Activated CD8-positive, alpha-beta memory T cell treated with anti-CD3 and anti-CD28 coated beads, Interleukin-2, amount 10 ng/mL, durations not matched to agents 7 days and 5 days (primary cell): ENCODE data around the gene PCDHGA8. TPM values are rescaled to one million over a fixed set of nuclear protein-coding genes. Genes with fewer than 3 reads are reported as not detected.
A peak's percentile ranks its signal among the peaks of the same experiment; 100 is the strongest.
"Not testable (repeated sequence)": the region's sequence is repeated elsewhere in the genome, so short reads cannot be mapped to it uniquely, and the experiment has no call there.

Experiments
- ATAC-seq: fragments of 150-1000 bp; cut with Tn5 transposase; one replicate; pipeline ENCODE4 v1.10.0; 2021; ENCODE audit warnings: moderate library complexity
- CTCF ChIA-PET: fragments of 350-600 bp; sonication (Branson Sonifier 250); formaldehyde crosslinking; loops from one replicate; lab custom pipeline; 2021; ENCODE audit warnings: antibody characterized with exemption; lab: Charles Lee
- DNase-seq: peaks from one replicate; pipeline ENCODE4 v3.0.0-alpha.2; 2020
- H3K27ac Mint-ChIP-seq: one replicate; pipeline ENCODE4 v1.8.0; 2021; ENCODE audit warnings: mild to moderate bottlenecking, mixed read lengths
- H3K27me3 Mint-ChIP-seq: one replicate; pipeline ENCODE4 v1.8.0; 2021; ENCODE audit warnings: mixed read lengths
- H3K36me3 Mint-ChIP-seq: one replicate; pipeline ENCODE4 v1.8.0; 2021; ENCODE audit warnings: mild to moderate bottlenecking, mixed read lengths
- H3K4me1 Mint-ChIP-seq: one replicate; pipeline ENCODE4 v1.8.0; 2021; ENCODE audit warnings: mixed read lengths
- H3K4me3 Mint-ChIP-seq: one replicate; pipeline ENCODE4 v1.8.0; 2021; ENCODE audit warnings: mild to moderate bottlenecking, moderate library complexity, mixed read lengths
- H3K9me3 Mint-ChIP-seq: one replicate; pipeline ENCODE4 v1.8.0; 2022; ENCODE audit warnings: low read depth, mixed read lengths
- total RNA-seq, 2 experiments: library from RNA; stranded (reverse); gene quantifications; one replicate each; pipeline ENCODE4 v1.2.3, GENCODE V29; 2021

The PCDHGA8 gene
- total RNA-seq, 2 experiments from 2014 or later: not detected

- peaks cover 57% of the 10 kb centered on the region for H3K27me3 Mint-ChIP-seq
- no peaks in the 10 kb centered on the region for H3K4me1 Mint-ChIP-seq
- no peak for DNase-seq
- peaks cover 2% of the 10 kb centered on the region for H3K36me3 Mint-ChIP-seq
- no peak for ATAC-seq
- H3K9me3 Mint-ChIP-seq: peaks cover 7% of the 10 kb centered on the region
- no peak within 1 kb of the TSS for H3K4me3 Mint-ChIP-seq
- peak within 1 kb of the TSS; percentile 28 for H3K27ac Mint-ChIP-seq
- CTCF ChIA-PET: interaction anchor here (0.9 kb wide), 1 partner anchor 13 kb away, joined by 3 read pairs; no protein-coding TSS in a partner anchor
Measured at GRCh38 chr5:141382469-141383294, 9.8 kb upstream of the PCDHGA8 start, which contains the start of gene PCDHGA7. Gene PCDHGA7, plus strand, starts transcription at chr5:141382742. Its CDS starts 158 bp downstream, at chr5:141382900.

DNA sequence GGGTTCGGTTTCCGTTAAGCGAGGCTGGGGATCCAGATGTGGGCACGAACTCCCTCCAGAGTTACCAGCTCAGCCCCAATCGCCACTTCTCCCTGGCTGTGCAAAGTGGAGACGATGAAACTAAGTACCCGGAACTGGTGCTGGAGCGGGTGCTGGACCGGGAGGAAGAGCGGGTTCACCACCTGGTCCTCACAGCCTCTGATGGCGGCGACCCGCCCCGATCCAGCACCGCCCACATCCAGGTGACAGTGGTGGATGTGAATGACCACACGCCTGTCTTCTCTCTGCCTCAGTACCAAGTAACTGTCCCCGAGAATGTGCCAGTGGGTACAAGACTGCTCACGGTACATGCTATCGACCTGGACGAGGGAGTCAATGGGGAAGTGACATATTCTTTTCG is 9.1 kb upstream of the PCDHGA8 start:
- Mint-ChIP-seq H3K4me3 (no peak overlapping the region), H3K27me3 (peaks cover 59% of the 10 kb centered on the region), H3K36me3 (peaks cover 2% of the 10 kb centered on the region), H3K4me1 (no peaks in the 10 kb centered on the region), H3K27ac (peak overlapping the region; percentile 28), H3K9me3 (peaks cover 7% of the 10 kb centered on the region)
- DNase-seq: no peak
- no peak for ATAC-seq
- CTCF ChIA-PET: interaction anchor here (0.9 kb wide), 1 partner anchor 12 kb away, joined by 3 read pairs; no protein-coding TSS in a partner anchor

DNA sequence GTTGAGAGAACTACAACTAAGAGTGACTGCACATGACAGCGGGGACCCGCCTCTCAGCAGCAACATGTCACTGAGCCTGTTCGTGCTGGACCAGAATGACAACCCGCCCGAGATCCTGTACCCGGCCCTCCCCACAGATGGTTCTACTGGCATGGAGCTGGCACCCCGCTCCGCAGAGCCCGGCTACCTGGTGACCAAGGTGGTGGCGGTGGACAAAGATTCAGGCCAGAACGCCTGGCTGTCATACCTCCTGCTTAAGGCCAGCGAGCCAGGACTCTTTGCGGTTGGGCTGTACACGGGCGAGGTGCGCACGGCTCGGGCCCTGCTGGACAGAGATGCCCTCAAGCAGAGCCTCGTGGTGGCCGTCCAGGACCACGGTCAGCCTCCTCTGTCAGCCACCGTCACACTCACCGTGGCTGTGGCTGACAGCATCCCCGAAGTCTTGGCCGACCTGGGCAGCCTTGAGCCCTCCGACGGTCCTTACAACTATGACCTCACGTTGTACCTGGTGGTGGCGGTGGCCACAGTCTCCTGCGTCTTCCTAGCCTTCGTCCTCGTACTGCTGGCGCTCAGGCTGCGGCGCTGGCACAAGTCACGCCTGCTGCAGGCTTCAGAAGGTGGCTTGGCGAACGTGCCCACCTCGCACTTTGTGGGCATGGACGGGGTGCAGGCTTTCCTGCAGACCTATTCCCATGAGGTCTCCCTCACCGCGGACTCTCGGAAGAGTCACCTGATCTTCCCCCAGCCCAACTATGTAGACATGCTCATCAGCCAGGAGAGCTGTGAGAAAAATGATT is 7.8 kb upstream of the PCDHGA8 start:
- Mint-ChIP-seq H3K27me3 (peaks cover 58% of the 10 kb centered on the region), H3K4me1 (no peaks in the 10 kb centered on the region), H3K36me3 (peaks cover 5% of the 10 kb centered on the region), H3K27ac (no peak overlapping the region), H3K4me3 (no peak overlapping the region), H3K9me3 (peaks cover 9% of the 10 kb centered on the region)
- ATAC-seq (no peak), DNase-seq (no peak)
- CTCF ChIA-PET: no interaction called here

DNA sequence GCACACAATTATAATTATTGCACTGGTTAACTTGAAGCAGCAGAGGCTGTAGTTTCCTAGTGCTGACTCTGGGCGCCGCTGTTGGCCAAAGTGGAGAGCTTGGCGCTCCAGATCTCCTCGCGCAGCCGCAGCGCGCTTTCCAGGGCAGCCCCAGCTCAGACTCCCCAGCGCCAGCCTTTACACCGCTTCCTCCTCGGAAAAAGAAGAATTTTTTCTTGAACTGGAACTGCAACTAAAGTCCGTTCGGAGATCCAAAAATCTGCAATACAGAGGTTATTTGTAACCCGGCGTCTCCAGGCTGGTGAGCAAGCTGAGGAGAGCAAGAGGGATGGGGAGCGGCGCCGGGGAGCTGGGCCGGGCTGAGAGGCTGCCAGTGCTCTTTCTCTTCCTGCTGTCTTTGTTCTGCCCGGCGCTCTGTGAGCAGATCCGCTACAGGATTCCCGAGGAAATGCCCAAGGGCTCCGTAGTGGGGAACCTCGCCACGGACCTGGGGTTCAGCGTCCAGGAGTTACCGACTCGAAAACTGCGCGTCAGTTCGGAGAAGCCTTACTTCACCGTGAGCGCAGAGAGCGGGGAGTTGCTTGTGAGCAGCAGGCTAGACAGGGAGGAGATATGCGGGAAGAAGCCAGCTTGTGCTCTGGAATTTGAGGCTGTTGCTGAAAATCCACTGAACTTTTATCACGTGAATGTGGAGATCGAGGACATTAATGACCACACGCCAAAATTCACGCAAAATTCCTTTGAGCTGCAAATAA is 4.7 kb upstream of the PCDHGA8 start, which contains the start of gene PCDHGB4:
Gene PCDHGB4, plus strand, starts transcription at position 142 of the 755 bp plus-strand sequence. Its CDS starts 187 bp downstream, at position 329.
- H3K36me3 Mint-ChIP-seq, H3K4me1 Mint-ChIP-seq, ATAC-seq, DNase-seq, H3K4me3 Mint-ChIP-seq, H3K27ac Mint-ChIP-seq: not testable (repeated sequence)
- Mint-ChIP-seq H3K27me3 (peaks cover 56% of the 10 kb centered on the region), H3K9me3 (peaks cover 18% of the 10 kb centered on the region)
- CTCF ChIA-PET: interaction anchor here (1.5 kb wide), 1 partner anchor 42 kb away, joined by 3 read pairs; the partner anchor contains the start of gene PCDHGA12

- ATAC-seq: no peak
- peaks cover 4% of the 10 kb centered on the region for H3K36me3 Mint-ChIP-seq
Measured at GRCh38 chr5:141388661-141389060, 3.8 kb upstream of the PCDHGA8 start.

GRCh38 chr5:141389153-141390042 is 3.0 kb upstream of the PCDHGA8 start:
- no peak for DNase-seq
- Mint-ChIP-seq H3K9me3 (peaks cover 18% of the 10 kb centered on the region), H3K4me3 (no peak overlapping the region), H3K27ac (no peak overlapping the region), H3K27me3 (peaks cover 50% of the 10 kb centered on the region), H3K36me3 (peaks cover 4% of the 10 kb centered on the region), H3K4me1 (no peaks in the 10 kb centered on the region)
- CTCF ChIA-PET: no interaction called here
- no peak for ATAC-seq

More at GRCh38 chr5:141388661-141389060, 3.8 kb upstream of the PCDHGA8 start:
- no peak for DNase-seq
- CTCF ChIA-PET: interaction anchor here (1.5 kb wide), 1 partner anchor 41 kb away, joined by 3 read pairs; the partner anchor contains the start of gene PCDHGA12
- H3K4me3 Mint-ChIP-seq: no peak overlapping the region
- no peaks in the 10 kb centered on the region for H3K4me1 Mint-ChIP-seq
- peaks cover 18% of the 10 kb centered on the region for H3K9me3 Mint-ChIP-seq
- no peak overlapping the region for H3K27ac Mint-ChIP-seq
- peaks cover 48% of the 10 kb centered on the region for H3K27me3 Mint-ChIP-seq

DNA sequence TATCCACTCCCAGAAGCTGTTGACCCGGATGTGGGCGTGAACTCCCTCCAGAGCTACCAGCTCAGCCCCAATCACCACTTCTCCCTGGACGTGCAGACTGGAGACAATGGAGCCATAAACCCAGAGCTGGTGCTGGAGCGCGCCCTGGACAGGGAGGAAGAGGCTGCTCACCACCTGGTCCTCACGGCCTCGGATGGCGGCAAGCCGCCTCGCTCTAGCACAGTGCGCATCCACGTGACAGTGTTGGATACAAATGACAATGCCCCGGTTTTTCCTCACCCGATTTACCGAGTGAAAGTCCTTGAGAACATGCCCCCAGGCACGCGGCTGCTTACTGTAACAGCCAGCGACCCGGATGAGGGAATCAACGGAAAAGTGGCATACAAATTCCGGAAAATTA is 834 bp downstream of the PCDHGA8 start:
- DNase-seq (no peak), ATAC-seq (no peak)
- Mint-ChIP-seq H3K27me3 (peaks cover 41% of the 10 kb centered on the region), H3K9me3 (peaks cover 15% of the 10 kb centered on the region), H3K4me1 (no peaks in the 10 kb centered on the region), H3K36me3 (peaks cover 7% of the 10 kb centered on the region), H3K4me3 (no peak overlapping the region), H3K27ac (no peak overlapping the region)
- CTCF ChIA-PET: interaction anchor here (1.0 to 1.3 kb wide), 2 partner anchors 28 to 120 kb away, joined by 3 read pairs; partner anchors contain the start of gene PCDHGA11

- H3K27ac Mint-ChIP-seq, H3K4me3 Mint-ChIP-seq, DNase-seq, H3K36me3 Mint-ChIP-seq, H3K4me1 Mint-ChIP-seq, ATAC-seq, H3K9me3 Mint-ChIP-seq: not testable (repeated sequence)
- H3K27me3 Mint-ChIP-seq: peaks cover 45% of the 10 kb centered on the region
- CTCF ChIA-PET: interaction anchor here (1.0 kb wide), 1 partner anchor 11 kb away, joined by 3 read pairs; no protein-coding TSS in a partner anchor
Measured at GRCh38 chr5:141394401-141395187, 2.2 kb downstream of the PCDHGA8 start.

DNA sequence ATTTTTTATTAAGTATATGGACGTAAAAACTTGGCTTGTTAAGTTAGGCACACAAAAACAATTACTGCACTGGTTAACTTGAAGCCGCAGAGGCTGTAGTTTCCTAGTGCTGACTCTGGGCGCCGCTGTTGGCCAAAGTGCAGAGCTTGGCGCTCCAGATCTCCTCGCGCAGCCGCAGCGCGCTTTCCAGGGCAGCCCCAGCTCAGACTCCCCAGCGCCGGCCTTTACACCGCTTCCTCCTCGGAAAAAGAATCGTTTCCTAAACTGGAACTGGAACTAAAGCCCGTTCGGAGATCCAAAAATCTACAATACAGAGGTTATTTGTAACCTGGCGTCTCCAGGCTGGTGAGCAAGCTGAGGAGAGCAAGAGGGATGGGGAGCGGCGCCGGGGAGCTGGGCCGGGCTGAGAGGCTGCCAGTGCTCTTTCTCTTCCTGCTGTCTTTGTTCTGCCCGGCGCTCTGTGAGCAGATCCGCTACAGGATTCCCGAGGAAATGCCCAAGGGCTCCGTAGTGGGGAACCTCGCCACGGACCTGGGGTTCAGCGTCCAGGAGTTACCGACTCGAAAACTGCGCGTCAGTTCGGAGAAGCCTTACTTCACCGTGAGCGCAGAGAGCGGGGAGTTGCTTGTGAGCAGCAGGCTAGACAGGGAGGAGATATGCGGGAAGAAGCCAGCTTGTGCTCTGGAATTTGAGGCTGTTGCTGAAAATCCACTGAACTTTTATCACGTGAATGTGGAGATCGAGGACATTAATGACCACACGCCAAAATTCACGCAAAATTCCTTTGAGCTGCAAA is 5.5 kb downstream of the PCDHGA8 start, which contains the start of gene PCDHGB5:
Gene PCDHGB5, plus strand, starts transcription at position 192 of the 796 bp plus-strand sequence. Its CDS starts 181 bp downstream, at position 373.
- not testable (repeated sequence) for H3K9me3 Mint-ChIP-seq, H3K36me3 Mint-ChIP-seq, H3K4me1 Mint-ChIP-seq, H3K27ac Mint-ChIP-seq, ATAC-seq, H3K4me3 Mint-ChIP-seq
- CTCF ChIA-PET: interaction anchor here (0.6 to 2.9 kb wide), 11 partner anchors 8 to 828 kb away, joined by 3 to 7 read pairs (median 4); partner anchors contain the start of genes PCDHGA10, PCDHGA11, PCDHGA12 and PCDHGA3
- DNase-seq: peak; percentile 52
- peaks cover 48% of the 10 kb centered on the region for H3K27me3 Mint-ChIP-seq

DNA sequence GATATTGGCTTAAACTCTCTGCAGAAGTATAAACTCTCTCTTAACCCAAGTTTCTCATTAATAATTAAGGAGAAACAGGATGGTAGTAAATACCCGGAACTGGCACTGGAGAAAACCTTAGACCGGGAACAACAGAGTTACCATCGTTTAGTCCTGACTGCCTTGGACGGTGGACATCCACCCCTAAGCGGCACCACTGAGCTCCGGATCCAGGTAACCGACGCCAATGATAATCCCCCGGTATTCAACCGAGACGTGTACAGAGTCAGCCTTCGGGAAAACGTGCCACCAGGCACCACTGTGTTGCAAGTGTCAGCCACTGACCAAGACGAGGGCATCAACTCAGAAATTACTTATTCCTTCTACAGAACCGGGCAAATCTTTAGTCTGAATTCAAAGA is 6.2 kb downstream of the PCDHGA8 start:
- Mint-ChIP-seq H3K36me3 (peaks cover 7% of the 10 kb centered on the region), H3K27me3 (peaks cover 55% of the 10 kb centered on the region), H3K4me1 (no peaks in the 10 kb centered on the region), H3K27ac (no peak overlapping the region), H3K4me3 (no peak overlapping the region), H3K9me3 (peaks cover 5% of the 10 kb centered on the region)
- ATAC-seq (no peak), DNase-seq (no peak)
- CTCF ChIA-PET: interaction anchor here (0.6 to 1.8 kb wide), 3 partner anchors 7 to 828 kb away, joined by 3 to 5 read pairs (median 5); partner anchors contain the start of gene PCDHGA12
